GM18508 (cell line): Measurements from ENCODE around the gene PIK3R2.
"Not testable (repeated sequence)": the region's sequence is repeated elsewhere in the genome, so short reads cannot be mapped to it uniquely, and the experiment has no call there.

Experiments used
- ATAC-seq: cut with Tn5 transposase; IDR thresholded peaks from one replicate; pipeline ENCODE4 v1.9.1; 2021; ENCODE audit warnings: moderate number of reproducible peaks; ENCODE audit not compliant: insufficient read depth, unreplicated experiment

Gene PIK3R2

GRCh38 chr19:18150776-18151624 lies 2.0 kb upstream of the PIK3R2 start:
- no peak for ATAC-seq

- peak; percentile 52 for ATAC-seq
These were observed 534 bp upstream of the PIK3R2 start for GRCh38 chr19:18152442-18152816.

GRCh38 chr19:18153556-18154134 lies 682 bp downstream of the PIK3R2 start:
- ATAC-seq: no peak

GRCh38 chr19:18155095-18156087 lies 2.4 kb downstream of the PIK3R2 start:
- ATAC-seq: no peak

GRCh38 chr19:18156268-18156667 lies 3.3 kb downstream of the PIK3R2 start:
- no peak for ATAC-seq

- ATAC-seq: no peak
These were observed 4.0 kb downstream of the PIK3R2 start for GRCh38 chr19:18156841-18157464.

GRCh38 chr19:18157465-18158063 lies 4.6 kb downstream of the PIK3R2 start:
- no peak for ATAC-seq

- no peak for ATAC-seq
These were observed 5.5 kb downstream of the PIK3R2 start for GRCh38 chr19:18158467-18158866.

GRCh38 chr19:18159059-18159616 lies 6.2 kb downstream of the PIK3R2 start:
- ATAC-seq: not testable (repeated sequence)

GRCh38 chr19:18159810-18160209 lies 6.8 kb downstream of the PIK3R2 start:
- ATAC-seq: no peak

- ATAC-seq: no peak
These were observed 7.6 kb downstream of the PIK3R2 start for GRCh38 chr19:18160493-18160970.

GRCh38 chr19:18160971-18161635 lies 8.1 kb downstream of the PIK3R2 start:
- no peak for ATAC-seq

GRCh38 chr19:18161636-18162002 lies 8.7 kb downstream of the PIK3R2 start:
- ATAC-seq: no peak

GRCh38 chr19:18164072-18164471 lies 11.1 kb downstream of the PIK3R2 start:
- no peak for ATAC-seq

- no peak for ATAC-seq
These were observed 13.0 kb downstream of the PIK3R2 start for GRCh38 chr19:18165794-18166544.

- no peak for ATAC-seq
These were observed 14.0 kb downstream of the PIK3R2 start for GRCh38 chr19:18167011-18167410.

- ATAC-seq: no peak
These were observed 15.1 kb downstream of the PIK3R2 start for GRCh38 chr19:18167975-18168645.
